Natural killer cell (primary cell): ENCODE measurements around the gene ASF1A. TPM values are rescaled to one million over a fixed set of nuclear protein-coding genes. Genes with fewer than 3 reads are reported as not detected.

ENCODE experiments used
- ATAC-seq, 3 donors: fragments of 150-1000 bp in 2 of 3; fragments of 200-7000 bp in 1 of 3; cut with Tn5 transposase; 1 replicate in 1 of 3; 2 replicates in 2 of 3; pipeline ENCODE4 v1.10.0; 2021; ENCODE audit warnings: mild to moderate bottlenecking in 2 of 3, moderate library complexity in 2 of 3
- DNase-seq, 2 donors: peaks; one replicate each; pipeline versions ENCODE4 v3.0.0 to v3.0.0-alpha.2; 2013 to 2021; ENCODE audit warnings: mixed read lengths in 1 of 2
- H3K27ac ChIP-seq: one replicate; pipeline ENCODE4 v1.5.1; 2013; ENCODE audit warnings: mild to moderate bottlenecking, low read length
- H3K27me3 ChIP-seq: one replicate; pipeline ENCODE4 v1.6.1; 2013; ENCODE audit warnings: low read length; ENCODE audit not compliant: control insufficient read depth, insufficient read depth
- H3K36me3 ChIP-seq: one replicate; pipeline ENCODE4 v1.6.1; 2013; ENCODE audit warnings: low read length; ENCODE audit not compliant: control insufficient read depth, insufficient read depth
- H3K4me1 ChIP-seq: one replicate; pipeline ENCODE4 v1.6.1; 2013; ENCODE audit warnings: low read length; ENCODE audit not compliant: control insufficient read depth, insufficient read depth
- H3K4me3 ChIP-seq: one replicate; pipeline ENCODE4 v1.5.1; 2013; ENCODE audit warnings: low read length
- H3K9me3 ChIP-seq: one replicate; pipeline ENCODE4 v1.6.1; 2013; ENCODE audit warnings: low read length; ENCODE audit not compliant: control insufficient read depth, insufficient read depth
- H3K27ac Mint-ChIP-seq, 2 donors: one replicate each; pipeline ENCODE4 v1.8.0; 2022; ENCODE audit warnings: mild to moderate bottlenecking in 2 of 2, mixed read lengths in 2 of 2, moderate library complexity in 1 of 2
- H3K27me3 Mint-ChIP-seq, 2 donors: one replicate each; pipeline ENCODE4 v1.8.0; 2022; ENCODE audit warnings: low read depth in 2 of 2, mixed read lengths in 2 of 2
- H3K36me3 Mint-ChIP-seq: one replicate; pipeline ENCODE4 v1.8.0; 2022; ENCODE audit warnings: mixed read lengths
- H3K4me1 Mint-ChIP-seq, 2 donors: one replicate each; pipeline ENCODE4 v1.8.0; 2022; ENCODE audit warnings: mixed read lengths in 2 of 2
- H3K4me3 Mint-ChIP-seq: one replicate; pipeline ENCODE4 v1.8.0; 2022; ENCODE audit warnings: mild to moderate bottlenecking, moderate library complexity, mixed read lengths
- H3K9me3 Mint-ChIP-seq, 2 donors: one replicate each; pipeline ENCODE4 v1.8.0; 2022; ENCODE audit warnings: mixed read lengths in 2 of 2
- CTCF ChIP-seq: fragments of 200-600 bp; IDR thresholded peaks from one replicate; pipeline ENCODE4 v1.8.0; 2022; ENCODE audit warnings: antibody characterized with exemption
- WGBS: methylation state at CpG from one replicate; pipeline ENCODE4 v1.1.7; 2013; ENCODE audit warnings: missing lambda C conversion rate; ENCODE audit not compliant: insufficient coverage; 5-methylcytosine and 5-hydroxymethylcytosine counted together
- intact Hi-C: fragments of 100-400 bp; cut with micrococcal nuclease; formaldehyde crosslinking; loops from one replicate; pipeline ENCODE4 v1.14.2; 2022
- total RNA-seq, 4 donors: library from RNA; stranded (reverse); fragments of 120-200 nt in 1 of 4; gene quantifications; one replicate each; pipeline versions ENCODE4 v1.2.3 to v1.2.4, GENCODE V29; 2013 to 2022

ASF1A gene
- total RNA-seq, 3 donors from 2014 or later (not counting 1 experiment from before 2014, with no cell fraction given): 9.2 to 14.5 (median 10.8) TPM

- DNase-seq (no peak), ATAC-seq (no peak)
- Histone ChIP-seq H3K9me3 (no peaks in the 10 kb centered on the region), H3K4me1 (no peaks in the 10 kb centered on the region), H3K27me3 (no peaks in the 10 kb centered on the region), H3K4me3 (no peak overlapping the region), H3K36me3 (peaks cover 57% of the 10 kb centered on the region), H3K27ac (no peak overlapping the region)
- peaks cover 31% of the 10 kb centered on the region for H3K36me3 Mint-ChIP-seq
- no peaks in the 10 kb centered on the region for H3K27me3 Mint-ChIP-seq
- no peak overlapping the region for H3K27ac Mint-ChIP-seq
- H3K9me3 Mint-ChIP-seq: no peaks in the 10 kb centered on the region
- no peak overlapping the region for H3K4me3 Mint-ChIP-seq
- no peak for TF ChIP-seq CTCF
- 98% methylated on average over 2 of the region's 3 CpGs for WGBS
- intact Hi-C loops: no loop called here
- peaks cover 0 to 4% of the 10 kb centered on the region in 2 donors for H3K4me1 Mint-ChIP-seq
Observed at GRCh38 chr6:118923035-118923434, 29.1 kb downstream of the ASF1A start.

- 100% methylated on average over 3 of the region's 3 CpGs for WGBS
Observed at GRCh38 chr6:118930680-118931079, 36.7 kb downstream of the ASF1A start.

GRCh38 chr6:118931436-118931835, 37.5 kb downstream of the ASF1A start:
- WGBS: 98% methylated on average over 3 of the region's 5 CpGs
- DNase-seq: no peak
- TF ChIP-seq CTCF: no peak
- no peaks in the 10 kb centered on the region for H3K27me3 Mint-ChIP-seq
- Histone ChIP-seq H3K4me1 (no peaks in the 10 kb centered on the region), H3K27me3 (no peaks in the 10 kb centered on the region), H3K27ac (no peak overlapping the region), H3K4me3 (no peak overlapping the region), H3K9me3 (no peaks in the 10 kb centered on the region), H3K36me3 (peaks cover 23% of the 10 kb centered on the region)
- peaks cover 23 to 36% of the 10 kb centered on the region in 2 donors for H3K4me1 Mint-ChIP-seq
- ATAC-seq: no peak
- H3K27ac Mint-ChIP-seq: no peak overlapping the region
- intact Hi-C loops: no loop called here
- peaks cover 7% of the 10 kb centered on the region for H3K36me3 Mint-ChIP-seq
- H3K9me3 Mint-ChIP-seq: no peaks in the 10 kb centered on the region
- H3K4me3 Mint-ChIP-seq: no peak overlapping the region

More at GRCh38 chr6:118930680-118931079, 36.7 kb downstream of the ASF1A start:
- H3K4me1 Mint-ChIP-seq: peaks cover 16 to 37% of the 10 kb centered on the region in 2 donors
- H3K4me3 Mint-ChIP-seq: no peak overlapping the region
- no peak for DNase-seq
- peaks cover 7% of the 10 kb centered on the region for H3K36me3 Mint-ChIP-seq
- no peaks in the 10 kb centered on the region for H3K27me3 Mint-ChIP-seq
- no peak for TF ChIP-seq CTCF
- ATAC-seq: no peak
- no peak overlapping the region for H3K27ac Mint-ChIP-seq
- intact Hi-C loops: no loop called here
- H3K27me3 ChIP-seq: no peaks in the 10 kb centered on the region
- H3K4me3 ChIP-seq: no peak overlapping the region
- H3K27ac ChIP-seq: no peak overlapping the region
- peaks cover 26% of the 10 kb centered on the region for H3K36me3 ChIP-seq
- H3K4me1 ChIP-seq: no peaks in the 10 kb centered on the region
- no peaks in the 10 kb centered on the region for H3K9me3 Mint-ChIP-seq
- H3K9me3 ChIP-seq: no peaks in the 10 kb centered on the region

- 93% methylated on average over 1 of the region's 2 CpGs for WGBS
- Mint-ChIP-seq H3K4me3 (no peak overlapping the region), H3K9me3 (no peaks in the 10 kb centered on the region), H3K36me3 (peaks cover 7% of the 10 kb centered on the region), H3K27ac (no peak overlapping the region), H3K4me1 (peaks cover 25 to 41% of the 10 kb centered on the region in 2 donors), H3K27me3 (no peaks in the 10 kb centered on the region)
- DNase-seq (no peak), ATAC-seq (no peak)
- Histone ChIP-seq H3K9me3 (no peaks in the 10 kb centered on the region), H3K36me3 (peaks cover 23% of the 10 kb centered on the region), H3K4me3 (no peak overlapping the region), H3K27ac (no peak overlapping the region), H3K27me3 (no peaks in the 10 kb centered on the region), H3K4me1 (no peaks in the 10 kb centered on the region)
- intact Hi-C loops: no loop called here
- TF ChIP-seq CTCF: no peak
Observed at GRCh38 chr6:118932421-118932820, 38.5 kb downstream of the ASF1A start.
